ENCODE results near the gene TMCC3. TPM values are rescaled to one million over a fixed set of nuclear protein-coding genes. Genes with fewer than 3 reads are reported as not detected.
"Not testable (repeated sequence)": the region's sequence is repeated elsewhere in the genome, so short reads cannot be mapped to it uniquely, and the experiment has no call there.

Gene TMCC3, protein sequence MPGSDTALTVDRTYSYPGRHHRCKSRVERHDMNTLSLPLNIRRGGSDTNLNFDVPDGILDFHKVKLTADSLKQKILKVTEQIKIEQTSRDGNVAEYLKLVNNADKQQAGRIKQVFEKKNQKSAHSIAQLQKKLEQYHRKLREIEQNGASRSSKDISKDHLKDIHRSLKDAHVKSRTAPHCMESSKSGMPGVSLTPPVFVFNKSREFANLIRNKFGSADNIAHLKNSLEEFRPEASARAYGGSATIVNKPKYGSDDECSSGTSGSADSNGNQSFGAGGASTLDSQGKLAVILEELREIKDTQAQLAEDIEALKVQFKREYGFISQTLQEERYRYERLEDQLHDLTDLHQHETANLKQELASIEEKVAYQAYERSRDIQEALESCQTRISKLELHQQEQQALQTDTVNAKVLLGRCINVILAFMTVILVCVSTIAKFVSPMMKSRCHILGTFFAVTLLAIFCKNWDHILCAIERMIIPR
- total RNA-seq: 3.2 and 8.5 TPM in 2 replicates

DNA sequence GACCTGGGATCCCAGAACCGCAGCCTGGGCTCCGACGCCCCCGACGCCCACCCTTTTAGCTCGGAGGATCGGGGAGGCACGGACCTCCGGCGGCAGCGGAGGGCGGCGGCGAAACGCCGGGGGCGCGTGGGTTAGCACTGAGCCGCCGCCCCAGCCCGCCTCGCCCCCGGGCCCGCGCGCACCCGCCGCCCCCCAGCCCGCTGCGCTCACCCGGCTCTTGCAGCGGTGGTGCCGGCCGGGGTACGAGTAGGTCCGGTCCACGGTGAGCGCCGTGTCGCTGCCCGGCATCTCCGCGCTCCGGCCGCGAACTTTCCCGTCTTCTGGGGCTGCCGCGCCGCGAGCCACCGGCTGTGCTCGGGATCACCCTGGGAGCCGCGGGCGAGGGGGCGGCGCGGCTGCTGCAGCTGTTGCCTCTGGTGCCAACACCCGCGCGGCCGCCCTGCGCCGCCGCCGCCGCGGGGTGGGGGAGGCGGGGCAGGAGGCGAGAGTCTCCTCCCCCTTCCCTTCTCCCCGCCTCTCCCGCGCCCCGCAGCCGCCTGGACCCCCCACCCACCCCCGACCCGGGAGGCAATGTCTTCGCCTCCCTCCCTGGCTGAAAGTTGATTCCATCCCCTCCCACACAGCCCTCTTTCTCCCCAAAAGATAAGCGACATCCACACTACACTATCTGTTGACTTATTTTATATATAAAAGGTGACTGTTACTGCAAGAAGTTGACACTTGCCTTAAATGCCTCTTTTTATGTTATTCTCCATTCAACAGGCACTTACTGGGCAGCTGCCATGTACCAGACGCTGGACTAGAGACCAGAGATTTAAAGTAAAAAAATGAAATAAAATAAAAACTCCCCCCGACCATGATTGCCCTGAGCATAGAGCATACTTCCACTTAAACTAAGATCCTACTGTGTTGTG lies at the start of gene TMCC3:
Gene TMCC3, minus strand, starts transcription at position 415 of the 914 bp plus-strand sequence. Its CDS starts 127 bp downstream, at position 288.
- peak; percentile 74 to 79 for DNase-seq (ENCODE audit: low read depth in 2 of 2)

DNA sequence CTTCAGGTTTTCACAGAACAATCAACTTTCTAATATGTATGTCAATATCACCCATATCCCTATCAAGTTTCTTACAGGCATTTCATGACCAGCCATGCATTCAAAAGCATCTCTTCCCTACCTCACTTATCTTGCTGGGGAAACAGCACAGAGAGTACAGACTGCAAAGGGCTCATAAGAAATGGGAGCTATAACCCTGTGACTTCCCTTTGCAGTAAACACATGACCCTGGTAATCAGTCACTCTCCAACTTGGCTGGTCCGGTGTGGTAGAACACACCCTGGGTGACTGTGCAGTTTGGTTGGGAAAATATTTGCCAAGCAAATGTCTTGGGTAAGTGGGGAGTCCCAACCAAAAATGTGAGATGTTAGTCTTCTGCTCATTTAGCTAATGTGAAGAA lies 49.4 kb upstream of the TMCC3 start:
- DNase-seq (ENCODE audit: low read depth in 2 of 2): peak in 1 of 2 donors; percentile 27

DNA sequence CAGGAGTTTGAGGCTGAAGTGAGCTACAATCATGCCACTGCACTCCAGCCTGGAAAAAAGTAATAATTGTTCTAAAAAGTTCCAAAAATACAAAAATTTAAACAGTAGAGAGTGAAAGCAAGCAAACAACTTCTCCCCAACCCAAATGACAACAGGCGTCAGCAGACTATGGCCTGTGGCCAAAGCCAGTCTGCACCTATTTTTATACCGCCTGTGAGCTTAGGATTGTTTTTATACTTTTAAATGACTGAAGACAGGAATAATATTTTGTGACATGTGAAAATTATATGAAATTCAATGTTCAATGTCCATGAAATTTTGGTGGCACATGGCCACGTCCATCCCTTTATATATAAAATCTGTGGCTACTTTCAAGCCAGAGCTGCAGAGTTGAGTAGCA lies 48.2 kb upstream of the TMCC3 start:
- no peak for DNase-seq (ENCODE audit: low read depth in 2 of 2)

DNA sequence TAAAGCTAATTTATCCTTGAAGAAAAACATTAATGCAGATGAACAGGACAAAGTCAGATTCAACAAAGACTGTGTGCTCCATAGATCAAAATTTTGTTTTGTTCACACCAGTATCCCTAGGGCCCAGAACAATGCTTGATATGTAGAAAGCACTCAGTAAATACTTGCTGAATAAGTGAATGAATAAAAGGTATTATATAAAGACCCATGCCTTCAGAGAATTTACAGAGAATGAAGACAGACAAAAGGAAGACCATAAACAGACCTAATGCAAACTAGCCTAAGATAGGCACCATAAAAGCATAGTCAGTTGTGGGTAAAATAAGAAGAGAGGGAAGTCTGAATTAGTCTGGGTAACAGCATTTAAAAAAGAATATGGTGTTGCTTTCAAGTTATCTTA lies 47.3 kb upstream of the TMCC3 start:
- DNase-seq (ENCODE audit: low read depth in 2 of 2): no peak

DNA sequence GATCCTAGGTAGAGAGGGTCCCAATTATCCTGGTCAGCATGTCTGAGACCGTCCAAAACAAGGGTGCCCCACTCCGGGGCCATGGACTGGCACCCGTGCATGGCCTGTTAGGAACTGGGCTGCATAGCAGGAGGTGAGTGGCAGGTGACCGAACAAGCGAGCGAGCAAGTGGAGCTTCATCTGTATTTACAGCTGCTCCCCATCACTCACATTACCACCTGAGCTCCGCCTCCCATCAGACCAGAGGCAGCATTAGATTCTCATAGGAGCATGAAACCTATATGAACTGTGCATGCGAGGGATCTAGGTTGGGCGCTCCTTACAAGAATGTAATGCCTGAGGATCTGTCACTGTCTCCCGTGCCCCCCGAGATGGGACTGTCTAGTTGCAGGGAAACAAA lies 44.4 kb upstream of the TMCC3 start:
- no peak for DNase-seq (ENCODE audit: low read depth in 2 of 2)

DNA sequence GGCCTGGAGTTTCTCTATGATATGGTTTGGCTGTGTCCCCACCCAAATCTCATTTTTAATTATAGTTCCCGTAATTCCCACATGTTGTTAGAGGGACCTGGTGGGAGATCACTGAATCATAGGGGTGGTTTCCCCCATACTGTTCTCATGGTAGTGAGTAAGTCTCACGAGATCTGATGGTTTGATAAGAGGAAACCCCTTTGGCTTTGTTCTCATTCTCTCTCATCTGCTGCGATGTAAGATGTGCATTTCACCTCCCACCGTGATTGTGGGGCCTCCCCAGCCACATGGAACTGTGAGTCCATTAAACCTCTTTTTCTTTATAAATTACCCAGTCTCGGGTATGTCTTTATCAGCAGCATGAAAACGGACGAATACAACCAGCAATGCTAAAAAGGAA lies 42.5 kb upstream of the TMCC3 start:
- not testable (repeated sequence) for DNase-seq (ENCODE audit: low read depth in 2 of 2)

DNA sequence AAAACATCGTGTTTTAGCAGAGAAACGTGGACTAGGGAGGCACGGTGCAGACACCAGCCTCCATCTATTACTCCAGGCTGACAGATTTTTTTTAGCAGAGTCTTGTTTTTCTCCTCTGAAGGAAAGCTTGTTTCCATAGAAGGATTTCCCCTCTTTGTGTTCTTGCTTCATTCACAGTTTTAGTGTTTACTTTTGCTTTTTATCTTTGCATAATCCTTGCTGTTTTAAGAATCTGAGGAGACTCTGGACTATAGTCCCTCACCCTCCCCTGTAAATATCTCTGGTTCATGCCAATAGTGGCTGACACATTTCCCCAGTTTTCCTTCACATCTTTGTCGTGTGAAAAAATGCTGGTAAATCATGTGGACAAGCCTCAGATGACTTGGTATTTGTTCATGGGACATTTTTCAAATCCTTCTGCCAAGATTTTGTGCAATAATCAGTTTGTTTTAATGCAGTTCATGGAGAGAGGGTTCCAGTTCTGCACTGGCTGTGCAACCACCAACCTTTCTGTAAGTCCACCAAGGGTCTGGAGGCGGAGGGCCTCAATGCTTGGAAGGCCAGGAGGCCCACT lies 39.9 kb upstream of the TMCC3 start:
- peak; percentile 46 to 89 for DNase-seq (ENCODE audit: low read depth in 2 of 2)

DNA sequence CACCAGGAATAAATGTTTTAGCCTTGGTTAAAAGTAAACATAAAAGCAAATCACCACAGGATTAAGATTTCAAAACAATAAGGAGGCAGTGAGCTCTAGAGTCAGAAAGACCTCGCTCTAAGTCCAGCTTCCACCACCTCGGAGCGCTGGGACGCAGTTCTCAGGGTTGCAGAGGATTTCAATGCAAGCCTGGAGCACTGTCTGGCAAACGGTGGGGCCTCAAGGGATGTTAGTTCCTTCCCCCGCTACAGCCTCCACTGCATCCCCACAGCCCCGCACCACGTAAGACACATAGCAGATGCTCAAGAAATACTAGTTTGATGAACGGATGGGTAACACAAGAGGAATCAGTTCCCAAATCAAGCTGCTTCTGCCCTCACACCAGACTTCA lies 39.3 kb upstream of the TMCC3 start:
- no peak for DNase-seq (ENCODE audit: low read depth in 2 of 2)

DNA sequence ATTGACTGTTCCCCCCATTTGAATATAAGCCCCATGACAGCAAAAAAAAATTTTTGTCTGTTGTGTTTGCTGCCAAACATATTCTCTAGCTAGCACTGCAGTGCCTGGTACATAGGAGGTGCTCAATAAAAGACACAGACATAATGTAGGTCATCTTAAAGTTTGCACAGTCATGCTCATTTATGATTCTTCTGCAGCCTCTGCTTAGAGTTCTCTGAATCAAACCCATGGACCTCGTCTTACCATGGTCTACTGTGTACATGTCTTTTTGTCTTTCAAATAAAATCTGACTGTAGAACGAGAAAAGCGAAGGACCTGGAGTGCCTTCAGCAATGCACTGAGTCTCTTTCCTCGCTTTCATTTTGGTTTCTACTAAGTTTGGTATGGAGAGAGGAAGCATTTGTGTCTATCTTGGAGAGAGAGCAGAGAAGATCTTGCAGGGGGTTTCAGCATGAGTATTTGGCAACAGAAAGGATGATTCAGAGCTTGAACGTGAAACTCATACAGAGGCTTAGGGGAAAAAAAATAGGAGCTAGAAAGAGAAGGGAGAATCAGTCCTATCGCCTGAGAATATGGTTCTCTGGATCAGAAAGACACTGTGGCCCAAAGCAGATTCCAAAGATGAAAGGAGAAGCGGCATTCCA lies 38.8 kb upstream of the TMCC3 start:
- peak in 1 of 2 donors; percentile 51 for DNase-seq (ENCODE audit: low read depth in 2 of 2)

DNA sequence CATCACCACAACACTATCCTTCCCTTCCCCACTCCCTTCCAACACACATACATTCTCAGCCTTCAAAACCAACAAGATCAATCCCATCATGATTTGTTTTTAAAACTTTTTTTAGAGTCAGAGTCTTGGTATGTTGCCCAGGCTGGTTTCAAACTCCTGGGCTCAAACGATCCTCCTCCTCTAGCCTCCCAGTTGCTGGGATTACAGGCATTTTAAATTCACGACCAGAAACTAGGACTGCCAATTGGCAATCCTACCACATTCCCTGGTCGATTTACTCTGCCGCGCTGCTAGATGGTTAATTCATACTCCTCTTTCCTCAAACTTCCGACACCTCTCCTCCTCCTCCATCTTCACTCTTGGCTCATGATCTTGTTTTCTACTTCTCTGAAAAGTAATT lies 37.5 kb upstream of the TMCC3 start:
- DNase-seq (ENCODE audit: low read depth in 2 of 2): no peak

DNA sequence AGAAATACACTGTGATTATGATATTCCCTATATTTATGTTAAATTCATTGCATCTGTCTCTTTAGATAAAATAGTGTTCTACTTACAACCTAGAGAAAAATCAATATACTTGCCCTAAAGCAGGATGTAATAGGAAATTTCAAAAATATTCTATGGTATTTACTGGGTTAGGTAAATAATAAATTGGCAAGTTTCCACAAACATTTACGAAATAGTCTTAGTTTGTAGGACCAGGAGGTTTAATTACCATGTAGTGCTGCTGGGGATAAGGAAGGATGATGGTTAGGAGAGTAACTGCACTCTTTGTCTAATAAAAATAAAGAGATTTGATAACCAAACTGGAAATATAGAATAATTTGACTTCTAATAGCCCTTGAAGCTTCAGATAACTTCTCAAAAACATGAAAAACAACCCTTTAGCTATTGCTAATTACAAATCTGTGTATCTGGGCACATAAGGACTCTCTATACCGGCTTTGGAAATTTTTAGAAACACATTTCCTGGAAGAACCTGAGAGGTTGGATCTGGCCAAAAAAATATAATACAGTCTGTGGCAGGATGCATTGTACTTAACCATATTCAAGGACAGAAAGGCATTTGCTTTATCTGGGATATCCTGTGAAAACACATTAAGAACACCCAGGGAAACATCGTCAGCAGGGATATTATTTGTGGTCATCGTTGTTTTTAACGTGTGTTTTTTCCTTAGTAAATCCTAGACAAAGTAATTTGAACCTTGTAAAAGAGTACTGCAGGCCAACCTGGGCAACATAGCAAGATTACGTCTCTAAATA lies 36.7 kb upstream of the TMCC3 start:
- DNase-seq (ENCODE audit: low read depth in 2 of 2): peak; percentile 25 to 29

DNA sequence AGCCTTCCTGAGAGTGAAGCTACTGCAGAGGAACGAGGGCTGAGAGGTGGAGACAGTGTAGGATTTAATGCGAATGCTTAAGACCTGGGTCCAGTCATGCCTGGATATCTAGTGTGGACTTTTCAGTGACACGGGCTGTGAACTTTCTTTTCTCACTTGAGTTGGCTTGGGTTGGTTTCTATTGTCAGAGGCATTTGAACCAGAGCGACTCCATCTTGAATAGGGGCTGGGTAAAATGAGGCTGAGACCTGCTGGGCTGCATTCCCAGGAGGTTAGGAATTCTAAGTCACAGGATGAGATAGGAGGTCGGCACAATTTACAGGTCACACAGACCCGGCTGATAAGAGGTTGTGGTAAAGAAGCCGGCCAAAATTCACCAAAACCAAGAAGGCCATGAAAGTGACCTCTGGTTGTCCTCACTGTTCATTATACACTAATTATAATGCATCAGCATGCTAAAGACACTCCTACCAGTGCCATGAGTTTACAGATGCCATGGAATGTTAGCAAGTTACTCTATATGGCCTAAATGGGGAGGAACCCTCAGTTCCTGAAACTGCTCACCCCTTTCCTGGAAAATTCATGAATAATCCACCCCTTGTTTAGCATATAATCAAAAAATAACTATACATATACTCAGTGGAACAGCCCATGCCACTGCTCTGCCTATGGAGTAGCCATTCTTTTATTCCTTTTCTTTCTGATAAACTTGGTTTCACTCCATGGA lies 34.2 kb upstream of the TMCC3 start:
- DNase-seq (ENCODE audit: low read depth in 2 of 2): no peak

DNA sequence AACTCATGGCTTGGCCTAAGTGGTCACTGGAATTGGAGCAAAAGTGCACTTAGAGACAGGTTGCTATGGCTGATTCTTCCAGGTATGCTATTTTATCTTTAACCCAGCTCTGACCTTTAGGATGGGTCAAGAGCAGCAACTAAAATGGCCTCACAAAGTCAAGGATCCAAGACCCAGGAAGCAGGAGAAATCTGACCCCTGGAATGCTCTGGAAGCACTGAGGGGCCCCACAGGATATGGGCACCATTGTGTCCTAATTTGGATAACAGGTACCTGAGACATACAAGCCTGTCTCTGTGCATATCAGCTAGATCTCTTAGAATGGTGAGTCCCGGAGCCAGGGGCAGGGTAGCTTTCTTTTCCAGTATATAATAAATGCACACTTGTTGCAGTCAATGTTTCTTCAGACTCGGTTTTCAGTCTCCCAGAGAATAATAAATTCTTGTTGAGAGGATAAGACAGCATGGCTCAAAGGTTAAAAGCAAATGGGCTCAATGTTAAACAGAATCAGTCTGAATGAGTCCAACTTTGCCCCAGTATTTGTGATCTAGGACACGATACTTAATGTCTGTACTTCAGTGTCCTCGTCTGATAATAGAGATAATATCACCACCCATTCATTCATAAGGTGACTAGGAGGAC lies 29.3 kb upstream of the TMCC3 start:
- no peak for DNase-seq (ENCODE audit: low read depth in 2 of 2)

DNA sequence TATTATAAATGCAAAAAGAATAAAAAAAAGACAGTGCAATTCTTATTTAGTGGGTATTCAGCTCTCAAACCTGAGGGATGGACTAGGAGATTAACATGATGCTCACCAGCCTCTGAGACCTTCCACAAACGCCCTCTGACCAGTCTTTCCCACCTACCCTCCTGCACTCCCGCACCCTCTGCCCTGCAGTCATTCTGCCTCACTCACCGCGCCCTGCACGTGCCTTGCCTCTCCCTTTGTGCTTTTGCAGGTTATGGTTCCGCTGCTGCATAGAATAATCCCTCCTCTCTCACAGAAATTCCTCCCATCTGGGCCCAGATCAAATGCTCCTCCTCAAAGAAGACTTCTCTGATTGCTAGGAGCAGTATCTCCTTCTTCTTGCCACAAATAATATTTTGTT lies 28.5 kb upstream of the TMCC3 start:
- DNase-seq (ENCODE audit: low read depth in 2 of 2): no peak

DNA sequence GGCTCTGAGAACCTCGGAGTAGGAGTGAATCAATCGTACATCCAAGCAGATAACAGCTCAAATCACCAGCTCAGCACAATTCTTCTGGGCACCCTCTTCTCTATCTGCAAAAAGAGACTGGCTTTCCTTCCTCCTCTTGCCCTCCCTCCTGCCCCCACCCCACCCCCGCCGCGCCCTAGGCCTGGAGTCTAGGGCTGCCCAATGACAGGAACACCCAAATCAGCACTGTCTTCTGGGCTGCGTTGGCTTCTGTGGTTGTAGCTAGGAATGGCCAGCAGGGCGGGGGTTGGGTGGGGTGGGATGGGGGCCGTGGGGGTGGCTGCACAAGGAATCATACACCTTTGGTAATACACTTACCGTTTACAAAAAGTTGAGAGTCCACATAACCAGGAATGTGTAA lies 28.0 kb upstream of the TMCC3 start:
- DNase-seq (ENCODE audit: low read depth in 2 of 2): no peak

DNA sequence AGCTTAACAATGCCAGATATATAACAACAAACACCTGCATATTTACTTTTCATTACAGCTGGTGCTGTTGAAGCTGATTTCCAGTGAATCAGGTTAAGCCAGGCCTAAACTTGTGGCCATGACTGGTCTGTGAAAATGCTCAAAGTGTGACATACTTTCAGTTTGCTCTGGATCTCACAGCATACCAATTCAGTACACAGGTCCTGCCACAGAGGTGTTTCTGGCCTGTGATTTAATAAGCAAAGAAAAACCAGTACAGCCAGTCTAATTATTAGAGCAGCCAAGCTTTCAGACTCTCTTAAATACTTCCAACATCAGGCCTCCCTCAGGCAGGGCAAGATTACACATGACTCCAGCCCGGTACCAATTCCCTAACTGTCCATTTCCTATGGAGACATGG lies 27.4 kb upstream of the TMCC3 start:
- DNase-seq (ENCODE audit: low read depth in 2 of 2): no peak

DNA sequence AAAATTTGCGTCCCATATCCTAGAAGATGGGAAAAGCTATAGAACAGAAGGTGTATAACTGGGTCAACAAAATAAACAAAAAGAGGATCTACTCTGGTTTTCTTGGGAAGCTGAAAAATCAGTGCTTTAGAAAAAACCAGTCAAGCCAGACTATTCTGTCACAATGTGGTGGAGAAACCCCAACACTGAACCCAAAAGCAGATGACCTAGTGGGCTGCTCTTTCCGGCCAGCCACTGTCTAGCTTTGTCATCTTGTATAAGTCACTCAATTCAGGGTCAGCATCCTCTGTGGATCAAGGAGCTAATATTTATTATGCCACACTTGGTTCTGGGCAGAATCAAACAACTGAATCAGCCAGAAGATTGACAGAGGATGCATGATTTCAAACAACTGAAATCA lies 26.6 kb upstream of the TMCC3 start:
- no peak for DNase-seq (ENCODE audit: low read depth in 2 of 2)

DNA sequence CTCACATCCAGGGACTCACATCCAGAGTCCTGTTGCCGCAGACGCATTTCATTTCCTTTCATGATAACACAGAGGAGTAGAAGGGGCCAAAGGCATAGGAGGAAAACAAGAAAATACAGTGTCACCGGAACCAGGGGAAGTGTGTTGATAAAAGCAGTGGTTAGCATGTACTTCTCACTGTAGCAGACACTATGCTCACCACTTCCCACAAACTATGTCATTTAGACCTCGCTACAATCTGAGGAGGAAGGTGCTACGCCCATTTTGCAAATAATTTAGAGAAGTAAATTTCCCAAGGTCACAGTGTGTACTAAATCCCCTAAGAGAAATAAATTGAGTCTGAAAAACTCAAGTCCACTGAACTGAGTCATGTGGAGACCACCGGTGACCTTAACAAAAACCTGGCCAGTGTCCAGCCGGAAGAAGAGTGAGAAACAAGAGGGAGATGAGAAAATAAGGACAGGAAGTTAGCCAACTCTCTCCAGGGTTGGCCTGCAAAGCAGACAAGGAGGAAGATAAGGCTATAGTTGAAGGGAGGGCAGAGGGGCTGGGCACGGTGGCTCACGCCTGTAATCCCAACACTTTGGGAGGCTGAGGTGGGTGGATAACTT lies 25.8 kb upstream of the TMCC3 start:
- DNase-seq (ENCODE audit: low read depth in 2 of 2): peak in 1 of 2 donors; percentile 63

DNA sequence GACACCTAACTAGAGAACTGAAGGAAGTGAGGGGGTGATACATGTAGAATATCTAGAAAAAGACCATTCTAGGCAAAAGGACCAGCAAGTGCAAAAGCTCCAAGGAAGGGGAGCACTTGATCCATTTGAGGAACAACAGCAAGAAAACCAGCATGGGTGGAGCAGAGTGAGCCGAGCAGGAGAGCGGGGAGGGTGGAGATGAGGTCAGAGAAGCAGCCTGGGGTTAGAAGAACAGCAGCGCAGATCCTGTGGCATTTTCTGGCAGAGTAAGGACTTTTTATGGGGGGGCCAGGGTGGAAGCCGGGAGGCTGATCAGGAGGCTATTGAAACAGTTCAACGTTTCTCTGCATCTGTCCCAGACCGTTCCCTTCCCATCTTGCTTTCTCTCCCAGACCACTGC lies 24.5 kb upstream of the TMCC3 start:
- DNase-seq (ENCODE audit: low read depth in 2 of 2): peak in 1 of 2 donors; percentile 24
